Activated CD8-positive, alpha-beta memory T cell treated with anti-CD3 and anti-CD28 coated beads, Interleukin-2, amount 50 U/mL, for 48 hours (primary cell): ENCODE measurements around the gene AKAP6.

Source experiments
- DNase-seq: peaks from one replicate; pipeline ENCODE4 v3.0.0-alpha.2; 2020

AKAP6 gene

GRCh38 chr14:32412532-32412931 is 83.4 kb downstream of the AKAP6 start:
- DNase-seq, result no peak

GRCh38 chr14:32413967-32414640 is 85.0 kb downstream of the AKAP6 start:
- DNase-seq, result no peak

GRCh38 chr14:32414808-32415255 is 85.7 kb downstream of the AKAP6 start:
- DNase-seq, result no peak

GRCh38 chr14:32417956-32418552 is 89.0 kb downstream of the AKAP6 start:
- no peak for DNase-seq

- DNase-seq, result no peak
These were observed 90.3 kb downstream of the AKAP6 start for GRCh38 chr14:32419429-32419828.

GRCh38 chr14:32421781-32422180 is 92.7 kb downstream of the AKAP6 start:
- no peak for DNase-seq

GRCh38 chr14:32422440-32422839 is 93.3 kb downstream of the AKAP6 start:
- DNase-seq, result no peak

GRCh38 chr14:32426028-32426427 is 96.9 kb downstream of the AKAP6 start:
- DNase-seq, result no peak

- no peak for DNase-seq
These were observed 97.7 kb downstream of the AKAP6 start for GRCh38 chr14:32426586-32427388.

- no peak for DNase-seq
These were observed 98.8 kb downstream of the AKAP6 start for GRCh38 chr14:32427726-32428528.

- DNase-seq, result no peak
These were observed 99.8 kb downstream of the AKAP6 start for GRCh38 chr14:32428875-32429274.

- DNase-seq, result no peak
These were observed 101.2 kb downstream of the AKAP6 start for GRCh38 chr14:32430326-32430725.

- DNase-seq, result no peak
These were observed 103.9 kb downstream of the AKAP6 start for GRCh38 chr14:32432813-32433538.

GRCh38 chr14:32434180-32434579 is 105.1 kb downstream of the AKAP6 start:
- no peak for DNase-seq

- no peak for DNase-seq
These were observed 105.8 kb downstream of the AKAP6 start for GRCh38 chr14:32434880-32435279.

GRCh38 chr14:32435411-32435810 is 106.3 kb downstream of the AKAP6 start:
- DNase-seq, result no peak

GRCh38 chr14:32436993-32437392 is 107.9 kb downstream of the AKAP6 start:
- no peak for DNase-seq

- DNase-seq, result no peak
These were observed 109.4 kb downstream of the AKAP6 start for GRCh38 chr14:32438517-32438916.

GRCh38 chr14:32443890-32444661 is 115.0 kb downstream of the AKAP6 start:
- no peak for DNase-seq

- no peak for DNase-seq
These were observed 118.3 kb downstream of the AKAP6 start for GRCh38 chr14:32447371-32447770.

GRCh38 chr14:32449648-32450047 is 120.5 kb downstream of the AKAP6 start:
- no peak for DNase-seq
